ENCODE data around the gene MAGI1.

MAGI1 gene

GRCh38 chr3:65716071-65716751, 322.5 kb downstream of the MAGI1 start:
- DNase-seq, result no peak
- no peak overlapping the region for H2AFZ ChIP-seq (ENCODE audit: low read depth, low read length)
- H2BK120ac ChIP-seq (ENCODE audit: low read depth, low read length), result no peak overlapping the region
- H3K4ac ChIP-seq (ENCODE audit: low read depth in 1 of 2, low read length in 2 of 2), result no peak overlapping the region
- no peak overlapping the region for H2BK12ac ChIP-seq (ENCODE audit: low read length in 2 of 2)
- no peak overlapping the region for H4K91ac ChIP-seq (ENCODE audit: low read length)
- H2BK5ac ChIP-seq (ENCODE audit: low read depth, low read length, poor library complexity, severe bottlenecking), result no peak overlapping the region
- H4K8ac ChIP-seq (ENCODE audit: low read length), result no peak overlapping the region
- no peak overlapping the region for H3K27ac ChIP-seq (ENCODE audit: low read length, poor library complexity, severe bottlenecking)
- H3K4me2 ChIP-seq (ENCODE audit: low read length, poor library complexity, severe bottlenecking), result no peak overlapping the region
- H3K9ac ChIP-seq (ENCODE audit: low read length), result no peak overlapping the region
- 60% methylated on average over 4 of the region's 4 CpGs for WGBS
- H3K14ac ChIP-seq (ENCODE audit: low read length in 2 of 2), result no peak overlapping the region
- H2AK5ac ChIP-seq (ENCODE audit: low read length, severe bottlenecking), result no peak overlapping the region
- H3K23ac ChIP-seq (ENCODE audit: low read length in 2 of 2), result no peak overlapping the region
- no peak overlapping the region for H3K18ac ChIP-seq (ENCODE audit: low read depth in 1 of 2, low read length in 2 of 2)
- H3K4me1 ChIP-seq (ENCODE audit: control insufficient read depth, insufficient read depth, low read depth, low read length), result peaks cover 6% of the 10 kb centered on the region
- H3K79me1 ChIP-seq (replicated peaks; ENCODE audit: low read length, poor library complexity, severe bottlenecking), result peaks cover 7% of the 10 kb centered on the region
- H3K9me3 ChIP-seq (ENCODE audit: control insufficient read depth, low read length), result no peaks in the 10 kb centered on the region
- H3K36me3 ChIP-seq (ENCODE audit: control insufficient read depth in 1 of 2, insufficient read depth in 2 of 2, low read depth in 1 of 2, low read length in 2 of 2), result no peaks in the 10 kb centered on the region
- H2BK15ac ChIP-seq (ENCODE audit: low read depth, poor library complexity, severe bottlenecking), result no peak overlapping the region
- H3K27me3 ChIP-seq (ENCODE audit: control insufficient read depth in 1 of 2, insufficient read depth in 1 of 2, low read length in 2 of 2), result no peaks in the 10 kb centered on the region
- H3K4me3 ChIP-seq (ENCODE audit: insufficient read depth in 1 of 2, low read depth in 1 of 2, low read length in 2 of 2), result no peak overlapping the region

GRCh38 chr3:65714134-65714533, 324.6 kb downstream of the MAGI1 start:
- H3K27ac ChIP-seq (ENCODE audit: low read length, poor library complexity, severe bottlenecking), result peak overlapping the region; percentile 87
- no peak overlapping the region for H3K9ac ChIP-seq (ENCODE audit: low read length)
- DNase-seq, result peak; percentile 70
- no peak overlapping the region for H2BK120ac ChIP-seq (ENCODE audit: low read depth, low read length)
- H2BK5ac ChIP-seq (ENCODE audit: low read depth, low read length, poor library complexity, severe bottlenecking), result no peak overlapping the region
- H3K14ac ChIP-seq (ENCODE audit: low read length in 2 of 2), result no peak overlapping the region
- no peaks in the 10 kb centered on the region for H3K27me3 ChIP-seq (ENCODE audit: control insufficient read depth in 1 of 2, insufficient read depth in 1 of 2, low read length in 2 of 2)
- no peak overlapping the region for H4K91ac ChIP-seq (ENCODE audit: low read length)
- peaks cover 6% of the 10 kb centered on the region for H3K4me1 ChIP-seq (ENCODE audit: control insufficient read depth, insufficient read depth, low read depth, low read length)
- peaks cover 7% of the 10 kb centered on the region for H3K79me1 ChIP-seq (replicated peaks; ENCODE audit: low read length, poor library complexity, severe bottlenecking)
- peak overlapping the region; percentile 28 for H3K4me2 ChIP-seq (ENCODE audit: low read length, poor library complexity, severe bottlenecking)
- H2AK5ac ChIP-seq (ENCODE audit: low read length, severe bottlenecking), result no peak overlapping the region
- H3K18ac ChIP-seq (ENCODE audit: low read depth in 1 of 2, low read length in 2 of 2), result no peak overlapping the region
- 51% methylated on average over 6 of the region's 6 CpGs for WGBS
- no peak overlapping the region for H4K8ac ChIP-seq (ENCODE audit: low read length)
- H2BK15ac ChIP-seq (ENCODE audit: low read depth, poor library complexity, severe bottlenecking), result no peak overlapping the region
- H2AFZ ChIP-seq (ENCODE audit: low read depth, low read length), result no peak overlapping the region
- no peak overlapping the region for H3K4ac ChIP-seq (ENCODE audit: low read depth in 1 of 2, low read length in 2 of 2)
- no peak overlapping the region for H2BK12ac ChIP-seq (ENCODE audit: low read length in 2 of 2)
- H3K4me3 ChIP-seq (ENCODE audit: insufficient read depth in 1 of 2, low read depth in 1 of 2, low read length in 2 of 2), result no peak overlapping the region
- no peaks in the 10 kb centered on the region for H3K9me3 ChIP-seq (ENCODE audit: control insufficient read depth, low read length)
- H3K36me3 ChIP-seq (ENCODE audit: control insufficient read depth in 1 of 2, insufficient read depth in 2 of 2, low read depth in 1 of 2, low read length in 2 of 2), result no peaks in the 10 kb centered on the region
- no peak overlapping the region for H3K23ac ChIP-seq (ENCODE audit: low read length in 2 of 2)

- Histone ChIP-seq H3K14ac (ENCODE audit: low read length in 2 of 2) (no peak overlapping the region), H2BK5ac (ENCODE audit: low read depth, low read length, poor library complexity, severe bottlenecking) (no peak overlapping the region), H2BK15ac (ENCODE audit: low read depth, poor library complexity, severe bottlenecking) (no peak overlapping the region), H3K27ac (ENCODE audit: low read length, poor library complexity, severe bottlenecking) (peak overlapping the region; percentile 20), H2AK5ac (ENCODE audit: low read length, severe bottlenecking) (no peak overlapping the region), H3K9me3 (ENCODE audit: control insufficient read depth, low read length) (no peaks in the 10 kb centered on the region), H4K8ac (ENCODE audit: low read length) (no peak overlapping the region), H3K4ac (ENCODE audit: low read depth in 1 of 2, low read length in 2 of 2) (no peak overlapping the region), H3K23ac (ENCODE audit: low read length in 2 of 2) (no peak overlapping the region), H2BK120ac (ENCODE audit: low read depth, low read length) (no peak overlapping the region), H2AFZ (ENCODE audit: low read depth, low read length) (no peak overlapping the region), H3K18ac (ENCODE audit: low read depth in 1 of 2, low read length in 2 of 2) (no peak overlapping the region), H3K9ac (ENCODE audit: low read length) (no peak overlapping the region), H3K4me3 (ENCODE audit: insufficient read depth in 1 of 2, low read depth in 1 of 2, low read length in 2 of 2) (no peak overlapping the region), H4K91ac (ENCODE audit: low read length) (no peak overlapping the region), H3K4me1 (ENCODE audit: control insufficient read depth, insufficient read depth, low read depth, low read length) (peaks cover 6% of the 10 kb centered on the region), H2BK12ac (ENCODE audit: low read length in 2 of 2) (no peak overlapping the region), H3K79me1 (replicated peaks; ENCODE audit: low read length, poor library complexity, severe bottlenecking) (peaks cover 12% of the 10 kb centered on the region), H3K36me3 (ENCODE audit: control insufficient read depth in 1 of 2, insufficient read depth in 2 of 2, low read depth in 1 of 2, low read length in 2 of 2) (no peaks in the 10 kb centered on the region), H3K4me2 (ENCODE audit: low read length, poor library complexity, severe bottlenecking) (no peak overlapping the region), H3K27me3 (ENCODE audit: control insufficient read depth in 1 of 2, insufficient read depth in 1 of 2, low read length in 2 of 2) (no peaks in the 10 kb centered on the region)
- peak; percentile 79 for DNase-seq
- WGBS, result no CpG with 5 or more reads among the region's 1 CpG
Observed at GRCh38 chr3:65713016-65713415, 325.7 kb downstream of the MAGI1 start.

- H2BK5ac ChIP-seq (ENCODE audit: low read depth, low read length, poor library complexity, severe bottlenecking), result no peak overlapping the region
- no peaks in the 10 kb centered on the region for H3K27me3 ChIP-seq (ENCODE audit: control insufficient read depth in 1 of 2, insufficient read depth in 1 of 2, low read length in 2 of 2)
- H3K4me2 ChIP-seq (ENCODE audit: low read length, poor library complexity, severe bottlenecking), result no peak overlapping the region
- H2AK5ac ChIP-seq (ENCODE audit: low read length, severe bottlenecking), result peak overlapping the region; percentile 65
- H2BK120ac ChIP-seq (ENCODE audit: low read depth, low read length), result no peak overlapping the region
- H3K18ac ChIP-seq (ENCODE audit: low read depth in 1 of 2, low read length in 2 of 2), result no peak overlapping the region
- H3K4me3 ChIP-seq (ENCODE audit: insufficient read depth in 1 of 2, low read depth in 1 of 2, low read length in 2 of 2), result no peak overlapping the region
- peaks cover 6% of the 10 kb centered on the region for H3K4me1 ChIP-seq (ENCODE audit: control insufficient read depth, insufficient read depth, low read depth, low read length)
- no peak overlapping the region for H4K8ac ChIP-seq (ENCODE audit: low read length)
- H3K9me3 ChIP-seq (ENCODE audit: control insufficient read depth, low read length), result no peaks in the 10 kb centered on the region
- no peak for DNase-seq
- H4K91ac ChIP-seq (ENCODE audit: low read length), result no peak overlapping the region
- WGBS, result 91% methylated on average over 3 of the region's 5 CpGs
- no peak overlapping the region for H3K14ac ChIP-seq (ENCODE audit: low read length in 2 of 2)
- H2AFZ ChIP-seq (ENCODE audit: low read depth, low read length), result no peak overlapping the region
- peaks cover 9% of the 10 kb centered on the region for H3K79me1 ChIP-seq (replicated peaks; ENCODE audit: low read length, poor library complexity, severe bottlenecking)
- no peak overlapping the region for H3K4ac ChIP-seq (ENCODE audit: low read depth in 1 of 2, low read length in 2 of 2)
- H3K9ac ChIP-seq (ENCODE audit: low read length), result no peak overlapping the region
- no peak overlapping the region for H2BK12ac ChIP-seq (ENCODE audit: low read length in 2 of 2)
- no peaks in the 10 kb centered on the region for H3K36me3 ChIP-seq (ENCODE audit: control insufficient read depth in 1 of 2, insufficient read depth in 2 of 2, low read depth in 1 of 2, low read length in 2 of 2)
- no peak overlapping the region for H2BK15ac ChIP-seq (ENCODE audit: low read depth, poor library complexity, severe bottlenecking)
- no peak overlapping the region for H3K23ac ChIP-seq (ENCODE audit: low read length in 2 of 2)
- H3K27ac ChIP-seq (ENCODE audit: low read length, poor library complexity, severe bottlenecking), result no peak overlapping the region
Observed at GRCh38 chr3:65712140-65712539, 326.6 kb downstream of the MAGI1 start.
